DND-41 (cell line): ENCODE results near the gene RDH5.

Source experiments
- EZH2 ChIP-seq: IDR thresholded peaks from 3 replicates; pipeline ENCODE4 v1.6.1; 2012; ENCODE audit warnings: borderline replicate concordance, low read depth, mild to moderate bottlenecking, moderate library complexity, low read length, inconsistent platforms; ENCODE audit not compliant: severe bottlenecking
- TF ChIP-seq, protein P1 (sequence below): IDR thresholded peaks from 2 replicates; pipeline ENCODE4 v1.5.1; 2012; ENCODE audit warnings: borderline replicate concordance, low read length, moderate library complexity, mild to moderate bottlenecking; ENCODE audit not compliant: poor library complexity, severe bottlenecking; ENCODE audit errors: extremely low read depth

DNA sequence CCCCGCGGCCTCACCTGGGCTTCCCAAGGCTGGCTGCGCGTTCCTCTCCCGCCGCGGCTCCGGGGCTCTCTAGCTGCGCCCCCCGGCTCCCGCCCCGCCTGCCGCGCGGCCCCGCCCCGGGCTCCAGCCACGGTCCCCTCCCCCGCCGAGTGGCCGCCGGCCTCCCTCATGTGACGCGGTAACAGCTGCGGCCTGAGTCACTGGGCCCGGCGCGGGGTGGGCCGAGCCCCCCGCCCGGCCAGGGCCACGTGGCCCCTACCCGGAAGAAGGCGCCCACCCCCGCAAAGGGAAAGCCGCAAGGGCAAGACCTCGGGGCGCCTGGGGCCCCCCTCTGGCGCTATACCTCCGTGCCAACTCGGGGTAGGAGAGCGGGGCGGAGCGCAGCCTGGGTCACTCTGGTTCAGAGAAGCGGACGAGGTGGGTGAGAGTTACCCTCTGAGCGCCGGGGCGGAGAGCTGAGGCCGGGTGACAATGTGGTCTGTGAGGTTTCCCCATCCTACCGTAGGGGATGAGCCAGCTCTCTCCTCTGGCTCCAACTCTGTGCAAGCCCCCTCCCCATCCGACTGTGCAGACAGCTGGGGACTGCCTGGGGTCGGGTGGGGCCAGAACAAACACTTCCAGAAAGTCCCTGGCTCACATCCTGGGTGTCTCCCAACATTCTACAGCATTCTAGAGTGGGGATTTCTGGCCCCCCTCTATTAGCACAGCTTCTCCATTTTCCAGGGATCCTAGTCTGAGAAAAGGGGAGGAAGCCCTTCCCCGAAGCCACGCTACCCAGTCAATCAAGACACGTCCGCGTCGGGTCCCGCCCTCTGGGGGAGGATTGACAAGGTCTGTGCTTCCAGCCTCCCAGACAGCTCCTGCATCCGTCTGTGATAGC is 9.0 kb downstream of the RDH5 start, which contains the start of gene CD63:
- TF ChIP-seq, protein P1, sequence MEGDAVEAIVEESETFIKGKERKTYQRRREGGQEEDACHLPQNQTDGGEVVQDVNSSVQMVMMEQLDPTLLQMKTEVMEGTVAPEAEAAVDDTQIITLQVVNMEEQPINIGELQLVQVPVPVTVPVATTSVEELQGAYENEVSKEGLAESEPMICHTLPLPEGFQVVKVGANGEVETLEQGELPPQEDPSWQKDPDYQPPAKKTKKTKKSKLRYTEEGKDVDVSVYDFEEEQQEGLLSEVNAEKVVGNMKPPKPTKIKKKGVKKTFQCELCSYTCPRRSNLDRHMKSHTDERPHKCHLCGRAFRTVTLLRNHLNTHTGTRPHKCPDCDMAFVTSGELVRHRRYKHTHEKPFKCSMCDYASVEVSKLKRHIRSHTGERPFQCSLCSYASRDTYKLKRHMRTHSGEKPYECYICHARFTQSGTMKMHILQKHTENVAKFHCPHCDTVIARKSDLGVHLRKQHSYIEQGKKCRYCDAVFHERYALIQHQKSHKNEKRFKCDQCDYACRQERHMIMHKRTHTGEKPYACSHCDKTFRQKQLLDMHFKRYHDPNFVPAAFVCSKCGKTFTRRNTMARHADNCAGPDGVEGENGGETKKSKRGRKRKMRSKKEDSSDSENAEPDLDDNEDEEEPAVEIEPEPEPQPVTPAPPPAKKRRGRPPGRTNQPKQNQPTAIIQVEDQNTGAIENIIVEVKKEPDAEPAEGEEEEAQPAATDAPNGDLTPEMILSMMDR, result peak; percentile 22
- no peak for TF ChIP-seq EZH2
